Upper lobe of right lung (tissue), 1 donor: ENCODE results near the gene GHRHR. TPM values are rescaled to one million over a fixed set of nuclear protein-coding genes. Genes with fewer than 3 reads are reported as not detected.

Experiments used
- ATAC-seq: fragments of 200-7000 bp; cut with Tn5 transposase; one replicate; pipeline ENCODE4 v1.9.1; 2020; ENCODE audit warnings: mild to moderate bottlenecking, moderate library complexity
- DNase-seq: peaks from one replicate; pipeline ENCODE4 v3.0.0-alpha.2; 2020
- H3K27ac ChIP-seq: fragments of 200-600 bp; one replicate; pipeline ENCODE4 v1.8.0; 2022
- H3K27me3 ChIP-seq: fragments of 200-600 bp; one replicate; pipeline ENCODE4 v1.8.0; 2022; ENCODE audit warnings: mild to moderate bottlenecking
- H3K36me3 ChIP-seq: fragments of 200-600 bp; one replicate; pipeline ENCODE4 v1.8.0; 2022
- H3K4me1 ChIP-seq: fragments of 200-600 bp; one replicate; pipeline ENCODE4 v1.8.0; 2022
- H3K4me3 ChIP-seq: fragments of 200-600 bp; one replicate; pipeline ENCODE4 v1.8.0; 2022; ENCODE audit warnings: mild to moderate bottlenecking
- H3K9me3 ChIP-seq: fragments of 200-600 bp; one replicate; pipeline ENCODE4 v1.8.0; 2022
- CTCF ChIP-seq: fragments of 200-600 bp; IDR thresholded peaks from one replicate; pipeline ENCODE4 v1.8.0; 2022; ENCODE audit warnings: antibody characterized with exemption
- intact Hi-C: fragments of 100-400 bp; cut with DNase I; formaldehyde crosslinking; loops from one replicate; pipeline ENCODE4 v1.11.0; 2022
- total RNA-seq: library from RNA; stranded (reverse); fragmentation: NEBNext Ultra II Directional; extraction: Animal tissue kit (Norgen Biotek cat#: 25700); gene quantifications from one replicate; pipeline ENCODE4 v1.2.1, GENCODE V29; 2021
- donor health status: DM: no; HTN: yes; CAD: no; lungs with severe emphysema.

The GHRHR gene
- total RNA-seq, 1 donor from 2014 or later, result not detected

- Histone ChIP-seq H3K4me1 (peaks cover 50% of the 10 kb centered on the region), H3K9me3 (no peaks in the 10 kb centered on the region), H3K4me3 (peak overlapping the region; percentile 66), H3K27me3 (no peaks in the 10 kb centered on the region), H3K36me3 (peaks cover 35% of the 10 kb centered on the region), H3K27ac (peak overlapping the region; percentile 81)
- no peak for ATAC-seq
- intact Hi-C loops, result no loop called here
- no peak for TF ChIP-seq CTCF
- no peak for DNase-seq
These were observed 47.0 kb upstream of the GHRHR start for GRCh38 chr7:30916767-30917166.

GRCh38 chr7:30917216-30917893 lies 46.4 kb upstream of the GHRHR start:
- peaks cover 41% of the 10 kb centered on the region for H3K36me3 ChIP-seq
- DNase-seq (no peak), ATAC-seq (no peak)
- H3K4me3 ChIP-seq, result peak overlapping the region; percentile 66
- no peaks in the 10 kb centered on the region for H3K9me3 ChIP-seq
- H3K27me3 ChIP-seq, result no peaks in the 10 kb centered on the region
- peaks cover 50% of the 10 kb centered on the region for H3K4me1 ChIP-seq
- intact Hi-C loops, result no loop called here
- TF ChIP-seq CTCF, result no peak
- H3K27ac ChIP-seq, result no peak overlapping the region

GRCh38 chr7:30918676-30919075 lies 45.1 kb upstream of the GHRHR start:
- H3K36me3 ChIP-seq, result peaks cover 53% of the 10 kb centered on the region
- ATAC-seq (no peak), DNase-seq (no peak)
- H3K27ac ChIP-seq, result peak overlapping the region; percentile 45
- no peak for TF ChIP-seq CTCF
- peaks cover 50% of the 10 kb centered on the region for H3K4me1 ChIP-seq
- no peaks in the 10 kb centered on the region for H3K27me3 ChIP-seq
- intact Hi-C loops, result no loop called here
- H3K9me3 ChIP-seq, result no peaks in the 10 kb centered on the region
- peak overlapping the region; percentile 8 for H3K4me3 ChIP-seq

GRCh38 chr7:30920021-30920583 lies 43.7 kb upstream of the GHRHR start:
- intact Hi-C loops, result no loop called here
- Histone ChIP-seq H3K4me3 (peak overlapping the region; percentile 5), H3K27ac (peak overlapping the region; percentile 51), H3K27me3 (no peaks in the 10 kb centered on the region), H3K4me1 (peaks cover 43% of the 10 kb centered on the region), H3K36me3 (peaks cover 68% of the 10 kb centered on the region), H3K9me3 (no peaks in the 10 kb centered on the region)
- no peak for TF ChIP-seq CTCF
- no peak for ATAC-seq
- DNase-seq, result peak; percentile 59

- peaks cover 43% of the 10 kb centered on the region for H3K4me1 ChIP-seq
- no peak overlapping the region for H3K4me3 ChIP-seq
- ATAC-seq, result peak; percentile 41
- no peaks in the 10 kb centered on the region for H3K9me3 ChIP-seq
- no peaks in the 10 kb centered on the region for H3K27me3 ChIP-seq
- peak; percentile 59 for DNase-seq
- no peak for TF ChIP-seq CTCF
- H3K36me3 ChIP-seq, result peaks cover 75% of the 10 kb centered on the region
- intact Hi-C loops, result no loop called here
- H3K27ac ChIP-seq, result peak overlapping the region; percentile 51
These were observed 42.9 kb upstream of the GHRHR start for GRCh38 chr7:30920584-30921539.
